SHP77 treated with DMSO at 0.1 percent for 48 hours (cell line): ENCODE data around the gene KLK3.

Experiments
- DNase-seq: peaks from one replicate; lab custom pipeline; 2025; lab: John Stamatoyannopoulos, UW

Gene KLK3

DNA sequence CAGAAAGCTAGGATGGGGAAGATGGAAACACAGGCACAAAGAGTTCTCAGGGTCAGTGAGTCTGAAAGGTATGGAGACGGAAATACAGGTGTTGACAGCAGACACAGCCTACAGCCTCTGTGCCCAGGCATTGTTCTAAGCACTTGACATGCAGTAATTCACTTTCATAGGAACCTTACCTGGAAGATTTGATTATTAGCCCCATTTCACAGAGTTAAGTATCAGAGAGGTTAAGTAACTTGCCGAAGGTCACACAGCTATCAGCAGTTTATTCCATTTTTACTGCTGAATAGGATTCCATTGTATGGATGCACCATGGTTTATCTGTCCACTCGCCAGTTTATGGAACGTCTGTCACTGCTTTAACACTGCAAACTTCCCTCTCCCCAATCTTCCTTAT lies 43.3 kb downstream of the KLK3 start:
- DNase-seq = no peak

DNA sequence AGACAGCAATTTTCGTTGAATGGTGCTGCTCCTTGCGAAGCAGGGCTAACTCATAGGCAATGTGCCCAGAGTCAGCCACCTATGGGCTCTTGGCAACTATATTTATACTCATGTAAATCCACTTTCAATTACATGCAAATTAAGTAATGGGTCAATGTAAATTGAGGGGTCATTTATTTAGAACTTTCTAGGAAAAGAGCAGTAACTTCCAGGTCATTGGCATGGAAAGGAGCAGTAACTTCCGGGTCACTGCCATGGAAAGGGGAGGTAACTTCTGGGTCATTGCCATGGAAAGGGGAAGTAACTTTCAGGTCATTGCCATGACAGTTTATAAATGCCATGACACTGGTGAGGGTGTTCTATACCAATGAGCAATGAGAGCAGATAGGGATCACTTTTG lies 44.9 kb downstream of the KLK3 start:
- no peak for DNase-seq

DNA sequence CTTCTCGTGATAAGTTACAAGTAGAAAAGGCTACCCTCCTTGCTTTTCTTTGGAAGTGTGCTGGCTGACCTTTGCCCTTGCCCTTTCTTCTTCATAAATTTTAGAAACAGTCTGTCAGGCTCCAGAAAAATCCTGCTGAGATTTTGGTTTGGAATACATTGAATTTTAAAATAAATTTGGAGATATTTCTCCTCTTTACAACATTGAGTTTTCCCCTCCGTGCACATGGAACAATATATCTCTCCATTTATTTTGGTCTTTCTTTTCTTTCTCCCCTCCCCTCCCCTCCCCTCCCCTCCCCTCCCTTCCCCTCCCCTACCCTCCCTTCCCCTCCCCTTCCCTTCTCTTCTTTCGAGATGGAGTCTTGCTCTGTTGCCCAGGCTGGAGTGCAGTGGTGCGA lies 47.9 kb downstream of the KLK3 start:
- no peak for DNase-seq

- DNase-seq = no peak
These were observed 51.5 kb downstream of the KLK3 start for GRCh38 chr19:50906217-50906616.

DNA sequence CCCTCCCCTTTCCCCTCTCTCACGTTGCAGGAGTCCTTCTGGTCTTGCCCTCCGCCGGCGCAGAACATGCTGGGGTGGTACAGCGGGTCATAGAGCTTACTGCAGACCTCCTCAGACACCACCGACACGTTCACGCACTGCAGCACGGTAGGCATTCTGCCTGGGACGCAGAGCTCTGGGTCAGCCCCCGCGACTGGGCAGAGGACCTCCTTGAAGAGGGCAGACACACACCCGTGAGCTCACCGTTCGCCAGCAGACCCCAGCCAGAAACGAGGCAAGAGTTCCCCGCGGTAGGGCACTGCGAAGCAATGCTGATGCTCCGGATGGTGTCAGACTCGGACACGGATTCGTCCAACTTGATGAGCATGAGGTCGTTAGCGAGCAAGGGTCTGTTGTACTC lies 53.6 kb downstream of the KLK3 start:
- no peak for DNase-seq

GRCh38 chr19:50909240-50910070 lies 54.7 kb downstream of the KLK3 start:
- peak; percentile 38 for DNase-seq
